Measurements from ENCODE around the gene OR8G5. TPM values are rescaled to one million over a fixed set of nuclear protein-coding genes. Genes with fewer than 3 reads are reported as not detected.

The OR8G5 gene
- total and polyA plus RNA-seq, 2 donors = 0.05 to 0.14 TPM

Other genes with a start within 250 kb of the OR8G5 start
- gene OR10G4, start 243.4 kb upstream of the OR8G5 start, total RNA-seq = not detected
- gene OR10G4, start 243.4 kb upstream of the OR8G5 start, polyA plus RNA-seq = under 0.01 TPM
- not detected for gene OR10G9, start 233.4 kb upstream of the OR8G5 start, total RNA-seq
- gene OR10G9, start 233.4 kb upstream of the OR8G5 start, polyA plus RNA-seq = not detected
- gene OR10G8, start 229.6 kb upstream of the OR8G5 start, total RNA-seq = not detected
- gene OR10G8, start 229.6 kb upstream of the OR8G5 start, polyA plus RNA-seq = not detected
- gene OR10G7, start 215.1 kb upstream of the OR8G5 start, total RNA-seq = not detected
- gene OR10G7, start 215.1 kb upstream of the OR8G5 start, polyA plus RNA-seq = not detected
- gene VWA5A, start 140.9 kb upstream of the OR8G5 start, total RNA-seq = 6.0 TPM
- gene VWA5A, start 140.9 kb upstream of the OR8G5 start, polyA plus RNA-seq = 15.8 TPM
- not detected for gene OR10D3, start 73.0 kb upstream of the OR8G5 start, total RNA-seq
- not detected for gene OR10D3, start 73.0 kb upstream of the OR8G5 start, polyA plus RNA-seq
- not detected for gene OR8G1, start 15.3 kb upstream of the OR8G5 start, total RNA-seq
- not detected for gene OR8G1, start 15.3 kb upstream of the OR8G5 start, polyA plus RNA-seq
- gene OR8D1, start 57.6 kb downstream of the OR8G5 start, total RNA-seq = not detected
- gene OR8D1, start 57.6 kb downstream of the OR8G5 start, polyA plus RNA-seq = not detected
- gene OR8D2, start 63.8 kb downstream of the OR8G5 start, total RNA-seq = not detected
- gene OR8D2, start 63.8 kb downstream of the OR8G5 start, polyA plus RNA-seq = not detected
- gene OR8B2, start 128.1 kb downstream of the OR8G5 start, total RNA-seq = not detected
- 0.11 TPM for gene OR8B2, start 128.1 kb downstream of the OR8G5 start, polyA plus RNA-seq
- gene OR8B3, start 142.6 kb downstream of the OR8G5 start, total RNA-seq = not detected
- not detected for gene OR8B3, start 142.6 kb downstream of the OR8G5 start, polyA plus RNA-seq
- not detected for gene OR8B4, start 168.5 kb downstream of the OR8G5 start, total RNA-seq
- gene OR8B4, start 168.5 kb downstream of the OR8G5 start, polyA plus RNA-seq = not detected
- not detected for gene OR8B8, start 189.3 kb downstream of the OR8G5 start, total RNA-seq
- under 0.01 TPM for gene OR8B8, start 189.3 kb downstream of the OR8G5 start, polyA plus RNA-seq